ENCODE data around the gene GPSM1. TPM values are rescaled to one million over a fixed set of nuclear protein-coding genes. Genes with fewer than 3 reads are reported as not detected.
A peak's percentile ranks its signal among the peaks of the same experiment; 100 is the strongest.

Gene GPSM1
- total RNA-seq, 1 donor from 2014 or later, result 19.2 TPM

DNA sequence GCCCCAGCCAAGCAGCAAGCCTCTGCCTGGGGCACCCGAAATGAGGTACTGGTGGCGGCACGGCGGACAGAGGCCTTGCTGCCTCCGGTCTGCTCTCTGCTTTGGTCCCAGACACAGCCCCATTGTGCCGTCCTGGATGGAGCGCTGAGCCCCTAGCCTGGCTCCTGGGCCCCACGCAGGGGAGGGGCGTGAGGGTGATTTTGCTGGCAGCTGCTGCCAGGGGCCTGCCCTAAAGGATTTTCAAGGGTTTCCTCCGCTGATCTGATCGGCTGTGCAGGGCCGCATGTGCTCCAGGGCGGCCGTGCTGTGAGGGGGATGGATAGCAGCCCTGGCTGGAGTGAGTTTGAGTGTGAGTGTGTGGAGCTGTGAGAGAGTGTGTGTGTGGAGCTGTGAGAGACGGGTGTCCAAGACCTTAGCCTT lies 1.3 kb downstream of the GPSM1 start:
- ATAC-seq, result no peak
- H3K36me3 ChIP-seq, result no peaks in the 10 kb centered on the region
- intact Hi-C loops (cut with DNase I), result no loop called here

DNA sequence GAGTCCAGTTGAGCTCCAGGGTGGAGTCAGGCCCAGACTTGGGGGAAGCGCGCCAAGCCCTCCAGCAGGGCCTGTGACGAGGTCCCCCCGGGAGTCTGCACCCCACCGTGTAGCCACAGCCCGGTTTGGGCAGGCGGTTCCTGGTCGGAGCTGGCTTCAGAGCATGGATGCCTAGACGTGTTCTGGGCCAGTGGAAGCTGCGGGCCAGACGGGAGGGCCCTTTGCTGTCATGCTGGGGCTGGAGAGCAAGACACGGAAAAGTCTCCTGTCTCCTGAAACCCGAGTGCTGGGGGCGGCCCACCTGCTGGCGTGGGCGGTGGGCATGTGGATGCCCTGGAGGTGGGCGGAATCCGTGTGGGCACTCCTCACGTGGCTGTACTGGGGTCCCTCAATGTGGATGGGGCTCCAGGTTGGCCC lies 1.9 kb downstream of the GPSM1 start:
- no peak for DNase-seq
- intact Hi-C loops (cut with DNase I), result no loop called here
- Histone ChIP-seq H3K27ac (peak overlapping the region; percentile 86), H3K36me3 (no peaks in the 10 kb centered on the region), H3K4me1 (peaks cover 31% of the 10 kb centered on the region), H3K27me3 (ENCODE audit: low read depth) (peaks cover 3% of the 10 kb centered on the region), H3K4me3 (peak overlapping the region; percentile 67), H3K9me3 (no peaks in the 10 kb centered on the region)
- ATAC-seq, result no peak
- TF ChIP-seq, protein P1, sequence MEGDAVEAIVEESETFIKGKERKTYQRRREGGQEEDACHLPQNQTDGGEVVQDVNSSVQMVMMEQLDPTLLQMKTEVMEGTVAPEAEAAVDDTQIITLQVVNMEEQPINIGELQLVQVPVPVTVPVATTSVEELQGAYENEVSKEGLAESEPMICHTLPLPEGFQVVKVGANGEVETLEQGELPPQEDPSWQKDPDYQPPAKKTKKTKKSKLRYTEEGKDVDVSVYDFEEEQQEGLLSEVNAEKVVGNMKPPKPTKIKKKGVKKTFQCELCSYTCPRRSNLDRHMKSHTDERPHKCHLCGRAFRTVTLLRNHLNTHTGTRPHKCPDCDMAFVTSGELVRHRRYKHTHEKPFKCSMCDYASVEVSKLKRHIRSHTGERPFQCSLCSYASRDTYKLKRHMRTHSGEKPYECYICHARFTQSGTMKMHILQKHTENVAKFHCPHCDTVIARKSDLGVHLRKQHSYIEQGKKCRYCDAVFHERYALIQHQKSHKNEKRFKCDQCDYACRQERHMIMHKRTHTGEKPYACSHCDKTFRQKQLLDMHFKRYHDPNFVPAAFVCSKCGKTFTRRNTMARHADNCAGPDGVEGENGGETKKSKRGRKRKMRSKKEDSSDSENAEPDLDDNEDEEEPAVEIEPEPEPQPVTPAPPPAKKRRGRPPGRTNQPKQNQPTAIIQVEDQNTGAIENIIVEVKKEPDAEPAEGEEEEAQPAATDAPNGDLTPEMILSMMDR (IDR thresholded peaks at IDR 0.05), result no peak

More for the DNA sequence above, 1.3 kb downstream of the GPSM1 start:
- no peak for DNase-seq
- Histone ChIP-seq H3K4me3 (peak overlapping the region; percentile 67), H3K27ac (peak overlapping the region; percentile 86), H3K27me3 (ENCODE audit: low read depth) (peaks cover 3% of the 10 kb centered on the region), H3K4me1 (peaks cover 31% of the 10 kb centered on the region), H3K9me3 (no peaks in the 10 kb centered on the region)
- TF ChIP-seq, protein P1 (IDR thresholded peaks at IDR 0.05), result no peak

DNA sequence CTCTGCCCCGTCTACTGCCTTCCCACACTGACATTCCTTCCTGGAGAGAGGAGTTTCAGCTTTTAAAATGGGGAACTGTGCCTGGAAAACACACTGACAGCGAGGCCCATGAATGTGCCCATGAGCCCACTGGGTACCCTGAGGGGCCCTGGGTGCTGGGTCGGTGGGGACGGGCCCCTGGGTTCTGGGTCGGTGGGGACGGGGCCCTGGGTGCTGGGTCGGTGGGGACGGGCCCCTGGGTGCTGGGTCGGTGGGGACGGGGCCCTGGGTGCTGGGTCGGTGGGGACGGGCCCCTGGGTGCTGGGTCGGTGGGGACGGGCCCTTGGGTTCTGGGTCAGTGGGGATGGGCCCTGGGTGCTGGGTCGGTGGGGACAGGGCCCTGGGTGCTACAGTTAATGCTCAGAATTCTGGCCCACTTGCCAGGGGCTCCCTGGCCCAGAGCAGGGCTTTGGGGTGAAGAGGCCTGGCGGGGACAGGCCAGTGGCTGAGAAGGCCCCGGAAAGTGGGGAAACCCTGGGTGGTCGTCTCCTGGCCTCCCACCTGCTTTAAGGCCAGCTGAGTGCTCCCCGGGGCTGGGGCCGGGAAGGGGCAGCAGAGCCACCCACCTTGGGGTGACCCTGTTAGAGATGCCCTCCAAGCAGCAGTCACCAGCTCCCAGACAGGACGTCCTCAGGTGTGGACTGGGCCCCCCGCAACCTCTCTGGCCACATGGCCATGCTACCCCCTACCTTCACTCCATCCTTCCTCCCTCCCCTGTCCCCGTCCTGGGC lies 2.5 kb downstream of the GPSM1 start:
- no peaks in the 10 kb centered on the region for H3K9me3 ChIP-seq
- H3K4me3 ChIP-seq, result peak overlapping the region; percentile 67
- ATAC-seq (no peak), DNase-seq (no peak)
- H3K27me3 ChIP-seq (ENCODE audit: low read depth), result peaks cover 3% of the 10 kb centered on the region
- no peaks in the 10 kb centered on the region for H3K36me3 ChIP-seq
- TF ChIP-seq, protein P1 (IDR thresholded peaks at IDR 0.05), result no peak
- H3K4me1 ChIP-seq, result peaks cover 31% of the 10 kb centered on the region
- H3K27ac ChIP-seq, result peak overlapping the region; percentile 86
- intact Hi-C loops (cut with DNase I), result no loop called here

DNA sequence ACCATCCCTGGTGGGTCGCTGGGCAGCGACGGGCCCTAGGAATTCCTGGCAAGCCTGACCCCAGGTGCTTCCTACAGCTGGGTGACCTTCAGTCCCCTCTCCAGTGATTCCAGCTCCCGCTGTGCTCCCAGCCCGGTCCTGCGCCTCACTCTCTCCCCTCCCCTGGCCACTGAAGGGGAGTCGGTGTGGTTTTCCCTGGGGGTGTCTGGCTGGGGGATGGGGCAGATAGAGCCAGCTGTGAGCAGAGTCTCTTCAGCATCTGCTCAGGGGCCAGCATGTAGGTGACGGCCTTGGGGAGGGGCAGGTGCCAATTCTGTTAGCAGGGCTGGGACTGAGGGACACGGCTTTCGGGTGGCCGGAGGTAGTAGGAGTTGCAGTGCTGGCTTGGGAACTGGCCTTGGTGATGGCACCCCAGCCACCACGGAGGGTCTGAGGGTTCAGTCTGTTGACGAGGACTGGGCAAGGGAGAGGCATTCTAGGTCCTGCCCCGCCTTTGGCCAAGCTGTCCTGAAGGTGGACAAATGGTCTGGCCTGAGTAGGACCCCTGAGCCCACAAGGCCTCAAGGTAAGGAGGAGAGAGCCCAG lies 3.2 kb downstream of the GPSM1 start:
- Histone ChIP-seq H3K27ac (no peak overlapping the region), H3K4me1 (peaks cover 31% of the 10 kb centered on the region), H3K27me3 (ENCODE audit: low read depth) (peaks cover 3% of the 10 kb centered on the region), H3K9me3 (no peaks in the 10 kb centered on the region), H3K4me3 (no peak overlapping the region), H3K36me3 (no peaks in the 10 kb centered on the region)
- intact Hi-C loops (cut with DNase I), result no loop called here
- ATAC-seq (no peak), DNase-seq (no peak)
- TF ChIP-seq, protein P1 (IDR thresholded peaks at IDR 0.05), result no peak

DNA sequence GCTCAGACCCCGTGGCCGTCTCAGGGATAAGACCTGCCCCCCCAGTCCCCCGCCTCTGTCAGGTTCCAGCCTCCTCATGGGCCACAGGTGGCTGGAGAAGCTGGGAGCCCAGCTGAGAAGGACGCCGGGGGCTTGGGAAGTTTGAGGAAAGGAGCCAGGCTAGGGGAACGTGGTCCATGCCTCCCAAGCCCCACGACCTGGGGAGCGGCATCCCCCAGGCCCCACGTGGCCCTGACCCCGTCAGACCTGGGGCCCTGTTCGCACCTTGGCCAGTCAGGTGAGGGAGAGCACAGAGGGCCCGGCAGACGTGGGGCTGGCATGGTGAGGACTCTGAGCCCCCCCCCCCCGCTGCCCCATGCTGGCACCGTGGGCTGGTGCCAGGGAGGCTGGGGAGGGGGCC lies 3.7 kb downstream of the GPSM1 start:
- no peak for DNase-seq

More for the DNA sequence above, 3.7 kb downstream of the GPSM1 start:
- Histone ChIP-seq H3K27ac (no peak overlapping the region), H3K9me3 (no peaks in the 10 kb centered on the region), H3K27me3 (ENCODE audit: low read depth) (peaks cover under 1% of the 10 kb centered on the region), H3K4me1 (peaks cover 26% of the 10 kb centered on the region), H3K36me3 (no peaks in the 10 kb centered on the region), H3K4me3 (no peak overlapping the region)
- no peak for ATAC-seq
- TF ChIP-seq, protein P1 (IDR thresholded peaks at IDR 0.05), result no peak
- intact Hi-C loops (cut with DNase I), result no loop called here

All from lower lobe of right lung (tissue), 2 donors.